HCT116 (cell line): ENCODE results near the gene USP9X.

Source experiments
- CTCF ChIP-seq, 3 experiments: fragments of 200-600 bp in 1 of 3; sonication (generic) in 1 of 3; IDR thresholded peaks in 2 of 3; conservative IDR thresholded peaks in 1 of 3; 2 replicates each; pipeline ENCODE4 v1.5.1; 2012 to 2017; ENCODE audit warnings: low read depth in 2 of 3, low read length in 2 of 3, antibody characterized with exemption in 1 of 3, borderline replicate concordance in 1 of 3, control low read depth in 1 of 3, mild to moderate bottlenecking in 1 of 3, mixed read lengths in 1 of 3, mixed run types in 1 of 3, moderate library complexity in 1 of 3; ENCODE audit not compliant: insufficient read depth in 1 of 3
- POLR2A ChIP-seq: IDR thresholded peaks from 2 replicates; pipeline ENCODE4 v1.7.0; 2011; ENCODE audit warnings: borderline replicate concordance; ENCODE audit not compliant: insufficient read depth, insufficient read length; ENCODE audit errors: extremely low read depth

- no peak for TF ChIP-seq CTCF (IDR thresholded peaks at IDR 0.05 in 2 of 3, conservative IDR thresholded peaks at IDR 0.05 in 1 of 3; ENCODE audit: borderline replicate concordance in 1 of 3, insufficient read depth in 1 of 3, low read depth in 2 of 3, low read length in 2 of 3)
- no peak for TF ChIP-seq POLR2A
Observed at GRCh38 chrX:41233988-41234387, 148.7 kb downstream of the USP9X start.
